Parathyroid adenoma (tissue), 2 donors: ENCODE measurements around the gene CAPN5.
A peak's percentile ranks its signal among the peaks of the same experiment; 100 is the strongest.

Experiments used
- H2AFZ ChIP-seq: fragments of 300-600 bp; sonication (generic); one replicate; pipeline ENCODE4 v1.7.0; 2017; ENCODE audit warnings: antibody characterized with exemption, mild to moderate bottlenecking
- H3K27ac ChIP-seq: fragments of 300-600 bp; sonication (generic); one replicate; pipeline ENCODE4 v1.7.0; 2017
- H3K27me3 ChIP-seq: fragments of 300-600 bp; sonication (generic); one replicate; pipeline ENCODE4 v1.7.0; 2017; ENCODE audit warnings: low read length; ENCODE audit not compliant: control insufficient read depth, insufficient read depth
- H3K36me3 ChIP-seq: fragments of 300-600 bp; sonication (generic); one replicate; pipeline ENCODE4 v1.7.0; 2017; ENCODE audit warnings: low read length; ENCODE audit not compliant: control insufficient read depth, insufficient read depth
- H3K4me1 ChIP-seq: fragments of 300-600 bp; sonication (generic); one replicate; pipeline ENCODE4 v1.7.0; 2017; ENCODE audit warnings: control low read depth
- H3K4me2 ChIP-seq: fragments of 300-600 bp; sonication (generic); one replicate; pipeline ENCODE4 v1.7.0; 2017; ENCODE audit warnings: low read length
- H3K4me3 ChIP-seq: fragments of 300-600 bp; sonication (generic); one replicate; pipeline ENCODE4 v1.7.0; 2017; ENCODE audit warnings: low read depth, low read length
- H3K79me2 ChIP-seq: fragments of 300-600 bp; sonication (generic); one replicate; pipeline ENCODE4 v1.7.0; 2017; ENCODE audit warnings: control low read depth
- H3K9ac ChIP-seq: fragments of 300-600 bp; sonication (generic); one replicate; pipeline ENCODE4 v1.7.0; 2017; ENCODE audit warnings: mild to moderate bottlenecking
- H3K9me3 ChIP-seq: fragments of 300-600 bp; sonication (generic); one replicate; pipeline ENCODE4 v1.7.0; 2017; ENCODE audit warnings: low read length; ENCODE audit not compliant: control insufficient read depth
- CTCF ChIP-seq: fragments of 300-600 bp; sonication (generic); IDR thresholded peaks from one replicate; pipeline ENCODE4 v1.7.0; 2017; ENCODE audit warnings: antibody characterized with exemption, mild to moderate bottlenecking
- donor health status: primary hyperparathyroidism.

The CAPN5 gene

DNA sequence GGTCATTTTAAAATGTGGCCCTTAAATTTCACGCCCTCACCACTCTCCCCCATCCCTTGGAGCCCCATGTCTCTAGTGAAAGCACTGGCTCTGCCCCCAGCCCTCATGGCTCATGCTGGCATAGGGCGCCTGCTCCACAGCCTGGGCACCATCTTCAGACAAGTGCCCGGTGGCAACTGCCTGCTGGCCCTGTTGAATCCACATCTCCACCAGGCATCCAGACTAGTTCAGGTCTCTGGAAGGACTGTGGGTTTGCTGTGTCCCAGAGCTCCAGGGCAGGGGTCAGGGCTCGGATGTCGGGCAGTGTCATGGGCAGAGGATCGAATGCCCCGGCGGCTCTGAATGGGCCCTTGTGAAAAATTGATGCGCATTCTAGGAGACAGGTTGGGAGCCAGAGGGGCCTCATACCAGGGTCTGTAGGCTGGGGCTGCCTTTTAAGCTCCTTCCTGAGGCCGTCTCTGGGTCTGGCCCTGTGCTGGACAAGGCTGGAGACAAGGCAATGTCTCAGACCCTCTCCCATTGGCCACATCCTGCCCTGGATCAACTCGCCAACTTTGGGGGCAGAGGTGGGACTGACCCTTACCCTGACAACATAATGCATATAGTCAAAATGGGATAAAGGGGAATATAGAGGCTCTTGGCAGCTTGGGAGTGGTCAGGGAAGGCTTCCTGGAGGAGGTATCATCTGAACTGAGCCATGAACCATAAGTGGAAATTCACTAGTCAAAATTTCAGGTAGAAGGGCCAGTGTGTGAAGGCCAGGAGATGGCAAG is 62.5 kb downstream of the CAPN5 start:
- H2AFZ ChIP-seq: no peak overlapping the region
- no peak overlapping the region for H3K4me2 ChIP-seq
- H3K79me2 ChIP-seq: no peaks in the 10 kb centered on the region
- no peaks in the 10 kb centered on the region for H3K36me3 ChIP-seq
- no peaks in the 10 kb centered on the region for H3K9me3 ChIP-seq
- no peak for TF ChIP-seq CTCF
- H3K4me1 ChIP-seq: peaks cover 5% of the 10 kb centered on the region
- no peak overlapping the region for H3K27ac ChIP-seq
- no peaks in the 10 kb centered on the region for H3K27me3 ChIP-seq
- H3K4me3 ChIP-seq: no peak overlapping the region
- no peak overlapping the region for H3K9ac ChIP-seq

DNA sequence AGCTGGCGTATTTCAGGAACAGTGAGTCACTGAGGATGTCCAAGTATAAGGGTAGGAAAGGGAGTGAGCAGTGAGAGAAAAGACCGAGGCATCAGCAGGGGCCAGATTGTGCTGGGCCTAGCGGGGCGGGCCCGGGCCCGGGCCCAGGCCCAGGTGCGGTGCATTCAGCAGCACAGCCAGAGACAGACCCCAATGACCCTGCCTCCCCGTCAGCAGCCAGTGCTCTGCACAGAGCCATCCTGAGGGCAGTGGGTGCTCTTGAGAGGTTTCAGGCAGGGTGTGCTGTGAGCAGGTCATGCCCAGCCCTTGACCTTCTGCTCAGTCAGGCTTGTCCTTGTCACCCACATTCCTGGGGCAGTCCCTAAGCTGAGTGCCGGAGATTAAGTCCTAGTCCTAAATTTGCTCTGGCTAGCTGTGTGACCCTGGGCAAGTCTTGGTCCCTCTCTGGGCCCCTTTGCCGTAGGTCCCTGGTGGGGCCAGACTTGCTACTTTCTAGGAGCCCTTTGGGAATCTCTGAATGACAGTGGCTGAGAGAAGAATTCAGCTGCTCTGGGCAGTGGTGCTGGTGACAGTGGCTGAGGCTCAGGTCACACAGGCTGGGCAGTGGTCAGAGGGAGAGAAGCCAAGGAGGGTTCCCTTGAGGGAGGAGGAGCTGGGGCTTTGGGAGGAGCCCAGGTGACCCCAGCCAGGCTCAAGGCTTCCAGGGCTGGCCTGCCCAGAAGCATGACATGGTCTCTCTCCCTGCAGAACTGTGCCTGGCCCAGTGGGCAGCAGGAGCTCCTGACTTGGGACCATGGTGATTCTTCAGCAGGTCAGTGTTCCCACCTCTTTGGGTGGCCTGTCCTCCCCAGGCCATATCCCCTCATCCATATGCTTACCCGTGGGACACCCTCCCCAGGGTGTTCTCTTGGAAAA is 63.3 kb downstream of the CAPN5 start:
- H2AFZ ChIP-seq: no peak overlapping the region
- no peaks in the 10 kb centered on the region for H3K27me3 ChIP-seq
- no peak overlapping the region for H3K4me3 ChIP-seq
- H3K4me1 ChIP-seq: peaks cover 5% of the 10 kb centered on the region
- H3K9ac ChIP-seq: no peak overlapping the region
- no peak for TF ChIP-seq CTCF
- no peaks in the 10 kb centered on the region for H3K36me3 ChIP-seq
- no peak overlapping the region for H3K4me2 ChIP-seq
- no peak overlapping the region for H3K27ac ChIP-seq
- H3K9me3 ChIP-seq: no peaks in the 10 kb centered on the region
- H3K79me2 ChIP-seq: no peaks in the 10 kb centered on the region

- H3K4me1 ChIP-seq: peaks cover 5% of the 10 kb centered on the region
- no peaks in the 10 kb centered on the region for H3K36me3 ChIP-seq
Observed at GRCh38 chr11:77130763-77131513, 64.2 kb downstream of the CAPN5 start.

GRCh38 chr11:77131560-77131959 is 64.8 kb downstream of the CAPN5 start:
- H3K4me3 ChIP-seq: no peak overlapping the region
- H3K4me1 ChIP-seq: peaks cover 5% of the 10 kb centered on the region
- H3K79me2 ChIP-seq: no peaks in the 10 kb centered on the region
- no peaks in the 10 kb centered on the region for H3K9me3 ChIP-seq
- no peaks in the 10 kb centered on the region for H3K36me3 ChIP-seq
- no peak for TF ChIP-seq CTCF
- H3K4me2 ChIP-seq: no peak overlapping the region
- H2AFZ ChIP-seq: no peak overlapping the region
- H3K27me3 ChIP-seq: no peaks in the 10 kb centered on the region
- no peak overlapping the region for H3K9ac ChIP-seq
- H3K27ac ChIP-seq: no peak overlapping the region

More at GRCh38 chr11:77130763-77131513, 64.2 kb downstream of the CAPN5 start:
- no peak overlapping the region for H3K27ac ChIP-seq
- no peak for TF ChIP-seq CTCF
- no peak overlapping the region for H3K4me3 ChIP-seq
- no peaks in the 10 kb centered on the region for H3K79me2 ChIP-seq
- H3K9me3 ChIP-seq: no peaks in the 10 kb centered on the region
- peak overlapping the region; percentile 50 for H2AFZ ChIP-seq
- H3K27me3 ChIP-seq: no peaks in the 10 kb centered on the region
- H3K9ac ChIP-seq: no peak overlapping the region
- no peak overlapping the region for H3K4me2 ChIP-seq
